GM19438 (cell line): ENCODE results near the gene SH3RF3.

Experiments used
- ATAC-seq: cut with Tn5 transposase; IDR thresholded peaks from one replicate; pipeline ENCODE4 v1.9.1; 2021; ENCODE audit warnings: low read depth; ENCODE audit not compliant: unreplicated experiment

Gene SH3RF3

GRCh38 chr2:109501461-109501860 lies 372.5 kb downstream of the SH3RF3 start:
- ATAC-seq, result no peak

GRCh38 chr2:109503191-109503590 lies 374.2 kb downstream of the SH3RF3 start:
- no peak for ATAC-seq

- ATAC-seq, result no peak
These were observed 378.2 kb downstream of the SH3RF3 start for GRCh38 chr2:109507217-109507616.

GRCh38 chr2:109507828-109508227 lies 378.8 kb downstream of the SH3RF3 start:
- no peak for ATAC-seq

GRCh38 chr2:109508556-109508955 lies 379.6 kb downstream of the SH3RF3 start:
- no peak for ATAC-seq

- ATAC-seq, result no peak
These were observed 381.4 kb downstream of the SH3RF3 start for GRCh38 chr2:109510136-109511028.

GRCh38 chr2:109511168-109511567 lies 382.2 kb downstream of the SH3RF3 start:
- no peak for ATAC-seq

- ATAC-seq, result no peak
These were observed 383.1 kb downstream of the SH3RF3 start for GRCh38 chr2:109512076-109512475.

GRCh38 chr2:109513230-109513629 lies 384.2 kb downstream of the SH3RF3 start:
- ATAC-seq, result no peak

- peak; percentile 55 for ATAC-seq
These were observed 385.0 kb downstream of the SH3RF3 start for GRCh38 chr2:109513749-109514588.

- ATAC-seq, result no peak
These were observed 385.9 kb downstream of the SH3RF3 start for GRCh38 chr2:109514857-109515256.

- no peak for ATAC-seq
These were observed 387.6 kb downstream of the SH3RF3 start for GRCh38 chr2:109516445-109517117.

GRCh38 chr2:109517118-109517889 lies 388.3 kb downstream of the SH3RF3 start:
- ATAC-seq, result no peak

GRCh38 chr2:109519513-109519912 lies 390.5 kb downstream of the SH3RF3 start:
- no peak for ATAC-seq

GRCh38 chr2:109521233-109522062 lies 392.4 kb downstream of the SH3RF3 start:
- no peak for ATAC-seq

GRCh38 chr2:109522063-109522374 lies 393.0 kb downstream of the SH3RF3 start:
- no peak for ATAC-seq

GRCh38 chr2:109523121-109523520 lies 394.1 kb downstream of the SH3RF3 start:
- ATAC-seq, result no peak

- ATAC-seq, result no peak
These were observed 394.7 kb downstream of the SH3RF3 start for GRCh38 chr2:109523536-109524361.

GRCh38 chr2:109525836-109526235 lies 396.8 kb downstream of the SH3RF3 start:
- ATAC-seq, result no peak
